Osteoblast (primary cell): ENCODE results near the gene RSPO3. TPM values are rescaled to one million over a fixed set of nuclear protein-coding genes. Genes with fewer than 3 reads are reported as not detected.

Experiments used
- DNase-seq: peaks from one replicate; pipeline ENCODE4 v3.0.0; 2011; ENCODE audit warnings: low spot score, mixed read lengths; ENCODE audit not compliant: insufficient read length; ENCODE audit errors: missing footprints
- H2AFZ ChIP-seq: 2 replicates; pipeline ENCODE4 v1.6.0; 2011; ENCODE audit warnings: mild to moderate bottlenecking, low read length
- H3K27ac ChIP-seq: 2 replicates; pipeline ENCODE4 v1.5.1; 2011; ENCODE audit warnings: mild to moderate bottlenecking, low read depth, low read length, moderate library complexity
- H3K27me3 ChIP-seq: 2 replicates; pipeline ENCODE4 v1.6.0; 2012; ENCODE audit warnings: mild to moderate bottlenecking, control low read depth, inconsistent platforms, low read length, moderate library complexity; ENCODE audit not compliant: insufficient read depth
- H3K36me3 ChIP-seq: 2 replicates; pipeline ENCODE4 v1.5.1; 2011; ENCODE audit warnings: mild to moderate bottlenecking, low read length, control low read depth, moderate library complexity; ENCODE audit not compliant: insufficient read depth
- H3K4me1 ChIP-seq: 2 replicates; pipeline ENCODE4 v1.5.1; 2011; ENCODE audit warnings: mild to moderate bottlenecking, low read length, control low read depth, moderate library complexity; ENCODE audit not compliant: insufficient read depth
- H3K4me2 ChIP-seq: 2 replicates; pipeline ENCODE4 v1.6.0; 2011; ENCODE audit warnings: mild to moderate bottlenecking, low read length; ENCODE audit not compliant: insufficient read depth
- H3K4me3 ChIP-seq: fragments of 200-600 bp; sonication (generic); 3 replicates; pipeline ENCODE4 v1.5.1; 2012; ENCODE audit warnings: mild to moderate bottlenecking, low read length, inconsistent platforms; ENCODE audit not compliant: insufficient read depth
- H3K79me2 ChIP-seq: 2 replicates; pipeline ENCODE4 v1.6.0; 2012; ENCODE audit warnings: mild to moderate bottlenecking, low read length, control low read depth, inconsistent platforms; ENCODE audit not compliant: insufficient read depth
- H3K9me3 ChIP-seq: 2 replicates; pipeline ENCODE4 v1.5.1; 2011; ENCODE audit warnings: low read depth, low read length, control low read depth
- H4K20me1 ChIP-seq: 2 replicates; pipeline ENCODE4 v1.6.0; 2012; ENCODE audit warnings: mild to moderate bottlenecking, low read length, control low read depth; ENCODE audit not compliant: insufficient read depth
- CTCF ChIP-seq: IDR thresholded peaks from 2 replicates; pipeline ENCODE4 v1.5.1; 2011; ENCODE audit warnings: mild to moderate bottlenecking, low read depth, low read length, moderate library complexity; ENCODE audit errors: extremely low read depth
- total RNA-seq: library from RNA; depleted of rRNA; stranded (reverse); fragments of >200 nt; gene quantifications from 2 replicates; pipeline ENCODE4 v1.2.3, GENCODE V29; 2012

RSPO3 gene
- total RNA-seq, 1 donor, result 1.8 TPM

- H3K79me2 ChIP-seq, result no peaks in the 10 kb centered on the region
- no peak overlapping the region for H3K27ac ChIP-seq
- no peak for TF ChIP-seq CTCF
- peaks cover 3% of the 10 kb centered on the region for H3K27me3 ChIP-seq
- H2AFZ ChIP-seq, result no peak overlapping the region
- H3K9me3 ChIP-seq, result no peaks in the 10 kb centered on the region
- no peaks in the 10 kb centered on the region for H3K36me3 ChIP-seq
- H3K4me2 ChIP-seq, result no peak overlapping the region
- no peaks in the 10 kb centered on the region for H3K4me1 ChIP-seq
- H3K4me3 ChIP-seq, result no peak overlapping the region
- H4K20me1 ChIP-seq, result no peaks in the 10 kb centered on the region
- no peak for DNase-seq
Measured at GRCh38 chr6:127215931-127216330, 97.5 kb downstream of the RSPO3 start.

GRCh38 chr6:127216810-127217789 lies 98.6 kb downstream of the RSPO3 start:
- Histone ChIP-seq H4K20me1 (no peaks in the 10 kb centered on the region), H3K9me3 (no peaks in the 10 kb centered on the region), H3K27ac (no peak overlapping the region), H3K27me3 (peaks cover 3% of the 10 kb centered on the region), H2AFZ (no peak overlapping the region), H3K4me3 (no peak overlapping the region), H3K36me3 (no peaks in the 10 kb centered on the region), H3K79me2 (no peaks in the 10 kb centered on the region), H3K4me2 (no peak overlapping the region), H3K4me1 (no peaks in the 10 kb centered on the region)
- peak; percentile 45 for DNase-seq
- TF ChIP-seq CTCF, result no peak

- H2AFZ ChIP-seq, result no peak overlapping the region
- H3K27me3 ChIP-seq, result no peaks in the 10 kb centered on the region
- no peaks in the 10 kb centered on the region for H3K36me3 ChIP-seq
- no peak overlapping the region for H3K4me3 ChIP-seq
- no peaks in the 10 kb centered on the region for H3K9me3 ChIP-seq
- H3K27ac ChIP-seq, result no peak overlapping the region
- no peak for DNase-seq
- no peaks in the 10 kb centered on the region for H4K20me1 ChIP-seq
- TF ChIP-seq CTCF, result no peak
- H3K4me1 ChIP-seq, result no peaks in the 10 kb centered on the region
- H3K4me2 ChIP-seq, result no peak overlapping the region
- H3K79me2 ChIP-seq, result no peaks in the 10 kb centered on the region
Measured at GRCh38 chr6:127219869-127220268, 101.4 kb downstream of the RSPO3 start.

- Histone ChIP-seq H4K20me1 (no peaks in the 10 kb centered on the region), H3K9me3 (no peaks in the 10 kb centered on the region), H3K4me2 (no peak overlapping the region), H2AFZ (no peak overlapping the region), H3K79me2 (no peaks in the 10 kb centered on the region), H3K27me3 (no peaks in the 10 kb centered on the region), H3K4me3 (no peak overlapping the region), H3K4me1 (no peaks in the 10 kb centered on the region), H3K27ac (no peak overlapping the region), H3K36me3 (no peaks in the 10 kb centered on the region)
- no peak for TF ChIP-seq CTCF
- no peak for DNase-seq
Measured at GRCh38 chr6:127221201-127221600, 102.7 kb downstream of the RSPO3 start.
